HG02759 (cell line): Measurements from ENCODE around the gene GOLM1.
"Not testable (repeated sequence)": the region's sequence is repeated elsewhere in the genome, so short reads cannot be mapped to it uniquely, and the experiment has no call there.

Source experiments
- ATAC-seq: cut with Tn5 transposase; IDR thresholded peaks from one replicate; pipeline ENCODE4 v1.9.1; 2021; ENCODE audit warnings: mild to moderate bottlenecking, moderate library complexity; ENCODE audit not compliant: unreplicated experiment

The GOLM1 gene

DNA sequence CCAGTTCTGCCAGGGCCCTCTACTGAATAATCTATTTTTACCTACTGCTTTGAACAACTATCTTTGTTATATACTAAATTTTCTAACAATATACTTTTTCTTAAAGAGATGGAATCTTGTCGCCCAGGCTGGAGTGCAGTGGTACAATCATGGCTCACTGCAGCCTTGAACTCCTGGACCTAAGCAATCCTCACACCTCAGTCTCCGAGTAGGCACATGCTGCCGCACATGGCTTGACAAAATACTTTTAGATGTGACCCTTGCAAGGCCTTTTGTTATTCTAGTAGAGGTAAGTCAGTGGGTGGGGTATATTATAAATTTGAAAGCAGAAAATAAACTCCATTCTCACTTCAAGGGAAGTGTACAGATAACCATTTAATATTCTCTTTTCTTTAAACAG, 7.9 kb downstream of the GOLM1 start:
- no peak for ATAC-seq

DNA sequence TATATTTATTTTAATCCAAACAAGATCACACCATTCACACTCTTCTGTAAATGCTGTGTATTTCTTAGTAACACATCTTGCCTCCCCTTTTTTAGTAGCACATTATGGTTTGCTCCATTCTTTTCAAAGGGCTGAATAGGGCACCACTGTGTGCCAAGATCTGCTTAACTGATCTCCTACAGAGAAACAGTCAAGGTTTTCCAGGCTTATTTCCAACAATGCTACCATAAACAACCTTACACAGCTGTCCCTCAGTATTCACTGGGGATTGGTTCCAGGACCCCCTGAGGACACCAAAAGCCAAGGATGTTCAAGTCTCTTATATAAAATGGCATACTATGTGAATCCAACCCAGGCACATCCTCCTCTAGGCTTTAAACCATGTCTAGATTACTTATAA, 16.5 kb downstream of the GOLM1 start:
- ATAC-seq = no peak

DNA sequence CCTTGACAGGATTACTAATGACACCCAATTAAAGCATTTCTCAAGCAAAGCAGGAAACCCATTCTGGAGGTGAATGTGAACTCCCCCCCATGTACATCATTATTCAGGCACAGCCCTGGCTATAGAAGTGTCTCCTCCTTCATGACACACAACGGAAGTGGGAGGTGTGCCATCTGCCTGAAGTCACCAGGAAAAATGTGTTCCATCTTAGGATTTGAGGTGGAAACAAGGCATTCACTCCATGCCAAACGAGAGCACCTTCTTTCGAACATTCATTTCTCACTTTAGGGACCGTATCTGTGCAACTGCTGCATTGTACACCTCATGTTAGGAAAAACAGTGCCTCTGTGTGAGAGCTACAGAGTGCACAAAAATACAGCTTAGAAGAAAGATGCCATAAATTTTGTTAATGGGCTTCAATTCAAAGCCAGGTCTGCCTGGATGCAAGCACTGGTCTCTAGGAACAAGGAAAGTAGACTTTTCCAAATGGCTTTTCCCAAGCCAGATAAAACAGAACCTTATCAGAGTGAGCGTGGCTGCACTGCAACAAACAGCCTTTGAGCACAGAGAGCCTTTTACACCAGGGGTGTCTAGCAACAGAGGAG, 19.4 kb downstream of the GOLM1 start:
- no peak for ATAC-seq

DNA sequence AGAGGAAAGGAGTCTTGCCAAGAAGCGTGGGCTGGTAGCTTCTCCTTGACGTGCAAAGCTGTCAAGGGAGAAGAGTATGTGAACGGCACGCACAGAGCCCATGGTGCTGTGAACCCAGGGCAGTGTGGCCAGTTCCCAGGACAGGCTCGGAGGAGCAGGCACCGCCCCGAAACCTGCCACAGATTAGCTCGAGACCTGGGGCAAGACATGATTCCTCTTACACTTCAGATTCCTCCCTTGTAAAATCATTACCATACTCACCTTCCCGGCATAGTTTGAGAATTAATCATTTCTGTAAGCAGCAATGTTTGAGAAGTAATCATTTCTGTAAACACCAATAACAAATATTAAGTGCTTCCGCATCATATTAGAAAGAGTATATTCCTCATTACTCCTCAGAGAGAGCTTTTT, 19.9 kb downstream of the GOLM1 start:
- no peak for ATAC-seq

DNA sequence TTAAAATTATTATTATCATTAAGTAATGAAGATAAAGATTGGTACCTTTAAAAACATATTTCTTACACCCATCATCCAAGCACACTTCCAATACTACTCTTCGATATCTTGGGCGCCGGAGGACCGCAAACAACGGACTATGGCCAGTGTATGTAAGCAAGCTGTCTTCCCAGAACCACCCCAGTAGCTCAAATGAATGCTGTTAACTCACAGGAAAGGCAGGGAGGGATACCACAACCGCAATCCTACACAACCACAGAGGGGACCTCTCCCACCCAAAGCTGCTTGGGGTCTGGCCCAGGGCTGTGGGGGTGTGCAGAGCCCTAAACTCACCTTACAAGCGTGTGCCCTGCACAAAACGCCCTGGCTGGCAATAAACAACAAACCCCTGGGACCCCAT, 20.6 kb downstream of the GOLM1 start:
- no peak for ATAC-seq

DNA sequence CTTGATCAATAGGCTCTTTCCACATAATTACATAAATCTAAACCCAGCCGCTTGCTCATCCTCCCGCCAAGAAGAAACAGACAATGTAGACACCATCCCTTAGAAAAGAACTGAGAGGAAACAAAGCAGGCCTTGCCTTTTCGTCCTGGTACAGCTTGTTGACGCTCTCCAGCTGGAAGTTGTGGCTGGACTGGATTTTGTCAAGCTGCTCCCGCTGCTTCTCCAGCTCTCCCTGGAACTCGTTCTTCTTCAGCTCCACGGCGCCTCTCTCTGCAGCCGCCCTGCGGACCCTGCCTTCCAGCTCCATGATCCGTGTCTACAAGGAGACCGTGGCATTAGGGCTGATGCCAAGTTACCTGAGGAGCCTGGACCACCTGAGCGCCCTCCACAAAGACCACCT, 22.1 kb downstream of the GOLM1 start:
- no peak for ATAC-seq

DNA sequence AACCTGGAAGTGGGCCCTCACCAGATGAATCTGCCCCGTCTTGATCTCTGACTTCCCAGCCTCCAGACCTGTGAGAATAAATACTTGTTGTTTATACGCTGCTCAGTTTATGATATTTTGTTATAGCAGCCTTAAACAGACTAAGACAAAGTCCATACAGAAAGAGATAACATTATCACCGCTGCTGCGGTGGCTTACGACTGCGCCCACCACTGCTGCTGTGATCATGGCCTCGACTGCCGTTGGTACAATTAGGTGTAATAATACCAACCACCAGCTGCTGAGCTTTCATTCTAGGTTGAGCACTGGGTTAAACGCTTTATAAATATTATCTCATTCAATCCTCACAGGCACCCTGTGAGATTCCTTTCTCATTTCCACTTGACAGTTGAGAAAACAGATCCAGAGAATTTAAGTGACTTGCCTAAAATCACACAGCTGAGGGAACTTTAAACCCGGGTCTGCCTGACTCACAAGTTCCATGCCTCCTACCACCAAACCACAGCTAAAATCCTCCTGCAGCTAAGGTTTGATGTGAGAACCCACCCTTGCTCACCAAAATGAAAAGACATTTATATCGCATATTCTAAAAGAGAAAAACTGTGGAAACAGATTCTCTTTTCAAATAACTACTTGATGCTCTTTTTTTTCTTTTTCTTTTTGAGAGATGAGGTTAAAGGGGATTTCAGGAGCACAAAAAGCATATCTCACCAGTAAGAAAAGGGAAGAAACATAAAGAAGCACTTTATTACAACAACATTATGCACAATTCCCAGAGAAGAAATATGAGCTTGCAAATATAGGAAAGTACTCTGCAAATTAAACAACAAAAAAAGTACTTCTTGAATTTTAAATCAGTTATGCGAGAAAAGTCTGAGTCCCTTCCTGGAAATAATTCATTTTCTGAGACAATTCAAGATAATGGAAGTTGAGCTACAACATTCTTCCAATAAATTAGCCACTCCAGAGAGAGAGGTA, 23.9 kb downstream of the GOLM1 start:
- no peak for ATAC-seq

DNA sequence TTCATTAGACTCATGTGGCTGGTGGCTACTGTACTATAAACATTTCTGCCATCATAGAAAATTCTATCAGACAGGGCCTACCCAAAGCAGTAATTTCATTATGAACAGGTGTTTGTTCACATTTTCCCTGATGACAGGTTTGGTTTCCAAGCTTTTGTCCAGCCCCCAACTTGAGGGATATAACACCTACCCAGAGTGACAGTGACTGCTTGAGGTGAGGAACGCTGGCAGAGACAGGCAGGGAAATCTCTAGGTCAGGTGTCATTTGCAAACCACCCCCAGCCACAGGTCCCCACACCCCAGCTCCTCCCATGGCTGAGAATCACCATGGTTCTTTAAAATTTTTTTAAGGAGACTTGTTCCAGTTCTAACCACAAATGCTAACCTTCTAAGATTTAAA, 25.5 kb downstream of the GOLM1 start:
- ATAC-seq = no peak

DNA sequence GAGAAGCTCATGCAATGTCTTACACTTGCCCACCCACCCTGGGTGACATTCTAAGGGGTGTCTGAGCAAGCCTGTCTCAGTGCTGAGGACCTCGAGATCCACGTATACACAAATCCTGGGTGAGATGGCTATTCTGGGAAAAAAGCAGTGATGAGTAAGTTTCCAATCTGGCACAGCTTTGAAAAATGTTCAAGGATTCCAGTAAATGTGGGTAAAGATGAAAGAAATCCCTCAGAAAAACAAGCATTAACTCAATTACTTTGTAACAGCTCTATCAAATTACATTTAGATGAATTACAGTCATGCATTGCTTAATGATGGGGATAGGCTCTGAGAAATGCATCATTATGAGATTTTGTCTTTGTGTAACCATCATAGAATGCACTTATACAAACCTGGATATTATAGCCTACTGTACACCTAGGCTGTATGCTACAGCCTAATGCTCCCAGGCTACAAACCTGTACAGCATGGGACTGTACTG, 26.9 kb downstream of the GOLM1 start:
- ATAC-seq = no peak

DNA sequence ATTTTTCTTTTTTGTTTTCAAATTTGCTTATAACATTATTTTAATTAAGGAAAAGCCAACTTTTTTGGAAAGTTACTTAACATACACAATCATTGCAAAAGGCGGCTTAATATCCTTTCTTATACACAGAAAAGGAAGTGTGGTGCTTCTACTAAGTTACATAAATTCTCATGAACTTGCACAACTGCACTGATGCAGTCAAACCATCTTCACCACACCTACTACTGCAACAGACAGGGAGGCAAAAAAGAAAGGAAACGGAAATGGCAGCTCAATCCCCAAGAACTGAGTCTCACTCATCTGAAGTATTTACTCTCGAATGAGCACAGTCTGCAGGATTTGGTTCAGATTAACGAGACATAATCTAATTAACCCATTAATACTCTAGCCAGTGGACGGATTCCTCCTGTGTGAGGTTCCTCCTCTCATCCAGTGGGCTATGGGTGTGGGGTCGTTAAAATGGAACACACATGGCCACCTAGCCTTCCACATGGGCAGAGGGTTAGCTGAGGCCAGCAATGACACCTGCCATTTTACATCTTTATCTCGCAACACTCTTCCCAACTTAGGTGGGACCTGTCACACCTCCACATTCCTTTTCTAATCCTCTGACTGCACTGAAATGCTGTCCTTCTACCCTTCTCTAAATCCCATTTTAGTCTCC, 30.0 kb downstream of the GOLM1 start:
- ATAC-seq = no peak

DNA sequence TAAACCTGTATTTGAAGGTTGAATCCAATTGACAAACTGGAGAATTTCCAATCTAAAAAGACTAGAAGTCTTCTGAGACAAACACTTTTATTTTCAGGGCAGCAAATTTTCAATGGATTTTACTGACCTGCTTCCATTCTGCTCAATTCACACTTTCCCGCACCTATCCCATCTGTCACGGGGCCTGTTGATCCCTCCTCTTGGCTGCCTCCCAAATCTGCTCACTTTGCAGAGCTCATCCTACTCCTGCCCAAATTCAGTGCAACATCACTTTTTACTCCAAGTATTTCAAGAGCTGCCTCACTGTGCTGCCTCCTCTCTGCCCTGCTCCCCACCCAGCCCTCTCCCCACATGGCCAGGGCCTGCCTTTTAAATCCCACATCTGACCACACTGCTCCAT, 35.1 kb downstream of the GOLM1 start:
- ATAC-seq = no peak

DNA sequence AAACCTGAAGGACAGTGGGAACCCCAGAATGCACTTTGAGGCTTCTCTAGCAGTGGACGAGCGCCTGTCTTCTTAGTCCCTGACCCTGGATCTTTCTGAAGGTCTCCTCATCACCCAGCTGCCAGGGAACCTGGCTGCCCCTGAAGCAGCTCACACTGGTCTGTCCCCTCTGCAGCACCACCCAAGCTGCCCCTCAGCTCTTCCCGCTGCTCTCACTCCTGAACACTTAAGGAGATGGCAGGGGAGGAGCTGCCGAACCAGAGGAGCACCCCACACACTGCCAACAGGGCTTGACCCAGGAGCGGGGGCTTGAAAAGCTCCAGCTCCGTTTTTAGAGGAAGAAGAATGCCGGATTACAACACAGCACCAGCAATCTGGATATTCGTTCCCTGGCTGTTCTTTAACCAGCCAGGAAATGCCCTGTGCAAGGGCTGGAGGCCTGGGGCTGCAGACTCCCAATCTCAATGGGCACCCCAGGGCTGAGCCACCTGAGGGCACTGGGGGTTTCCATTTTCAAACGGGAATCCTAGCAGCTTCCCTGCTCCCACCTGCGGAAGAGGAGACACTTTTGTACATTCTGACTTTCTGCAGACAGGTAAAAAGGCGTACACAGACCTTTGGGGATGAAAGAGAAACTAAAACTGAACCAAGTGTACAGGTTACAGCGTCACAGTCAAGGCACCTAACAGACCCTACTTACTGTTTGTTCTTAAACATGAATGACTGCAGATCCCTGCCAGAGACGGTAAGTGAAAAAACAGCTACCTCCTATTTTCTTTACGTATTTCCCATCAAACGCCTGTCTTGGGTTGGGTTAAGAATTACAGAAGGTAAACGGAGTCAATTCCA, 36.3 kb downstream of the GOLM1 start:
- ATAC-seq = no peak

DNA sequence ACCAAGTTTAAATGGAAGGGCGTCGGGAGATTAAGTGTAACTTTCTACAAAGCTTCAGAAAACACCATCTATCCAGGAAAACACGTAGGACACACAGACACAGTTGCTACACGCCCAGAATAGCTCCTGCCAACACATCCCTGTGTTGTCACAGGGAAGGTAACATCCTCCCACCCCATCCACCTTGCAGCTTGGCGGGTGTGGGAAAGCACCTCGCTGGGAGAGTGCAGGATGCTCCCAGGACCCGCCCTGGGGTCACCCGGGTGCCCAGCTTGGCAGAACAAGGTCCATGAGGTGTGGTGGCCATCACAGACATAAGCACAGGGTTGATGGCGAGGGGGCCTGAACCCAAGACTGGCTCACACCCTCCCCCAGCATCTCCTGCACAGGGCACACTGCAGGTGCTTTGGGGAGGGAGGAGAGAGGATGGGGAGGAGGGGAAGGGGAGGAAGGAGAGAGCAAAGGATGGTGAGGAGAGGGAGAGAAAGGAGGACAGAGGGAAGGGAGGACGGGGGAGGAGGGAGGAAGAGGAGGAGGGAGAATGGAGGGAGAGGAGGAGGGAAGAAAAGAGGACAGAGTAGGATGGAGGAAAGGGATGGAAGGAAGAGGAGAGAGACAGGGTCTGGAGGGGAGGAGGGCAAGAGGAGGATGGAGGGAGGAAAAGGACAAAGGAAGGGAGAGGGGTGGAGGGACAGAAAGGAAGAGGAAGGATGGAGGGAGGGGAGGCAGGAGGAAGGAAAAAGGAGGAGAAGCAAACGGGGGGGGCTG, 37.2 kb downstream of the GOLM1 start:
- ATAC-seq = no peak

DNA sequence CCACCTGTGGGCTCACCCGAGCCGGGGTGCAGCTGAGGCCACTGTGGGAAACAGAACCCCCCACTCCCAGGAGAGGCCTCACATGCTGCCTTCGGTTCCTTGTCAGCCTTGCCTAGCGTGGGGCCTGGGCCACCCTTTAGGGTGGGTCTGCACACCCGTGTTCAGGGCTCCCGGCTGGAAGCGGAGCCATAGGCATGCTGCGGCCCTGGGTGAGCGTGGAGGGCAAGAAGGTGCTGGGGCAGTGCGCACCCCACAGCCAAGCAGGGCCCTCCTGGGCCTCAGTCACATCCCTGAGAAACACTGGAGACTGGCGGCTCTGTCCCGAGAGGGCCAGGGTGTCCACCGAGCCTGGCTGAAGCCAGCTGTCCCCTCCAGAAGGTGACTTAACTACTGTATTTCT, 41.9 kb downstream of the GOLM1 start:
- ATAC-seq = no peak

DNA sequence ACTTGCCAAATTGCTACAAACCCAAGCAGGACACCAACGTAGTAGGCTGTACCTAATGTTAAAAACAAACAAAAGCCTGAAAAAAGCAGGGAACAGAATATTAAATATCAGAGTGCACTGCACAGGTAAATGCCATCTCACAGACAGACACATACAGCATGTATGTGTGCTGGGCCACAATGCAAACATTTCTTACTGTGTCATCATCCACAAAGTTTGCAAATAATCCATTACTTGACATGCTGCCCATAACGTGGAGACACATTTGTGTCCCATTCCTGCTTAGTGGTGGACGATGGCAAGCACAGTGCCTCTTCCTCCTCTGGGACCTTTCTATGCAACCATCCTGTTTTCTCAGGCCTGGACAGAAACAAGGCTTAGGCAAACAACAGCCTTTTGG, 44.7 kb downstream of the GOLM1 start:
- no peak for ATAC-seq

DNA sequence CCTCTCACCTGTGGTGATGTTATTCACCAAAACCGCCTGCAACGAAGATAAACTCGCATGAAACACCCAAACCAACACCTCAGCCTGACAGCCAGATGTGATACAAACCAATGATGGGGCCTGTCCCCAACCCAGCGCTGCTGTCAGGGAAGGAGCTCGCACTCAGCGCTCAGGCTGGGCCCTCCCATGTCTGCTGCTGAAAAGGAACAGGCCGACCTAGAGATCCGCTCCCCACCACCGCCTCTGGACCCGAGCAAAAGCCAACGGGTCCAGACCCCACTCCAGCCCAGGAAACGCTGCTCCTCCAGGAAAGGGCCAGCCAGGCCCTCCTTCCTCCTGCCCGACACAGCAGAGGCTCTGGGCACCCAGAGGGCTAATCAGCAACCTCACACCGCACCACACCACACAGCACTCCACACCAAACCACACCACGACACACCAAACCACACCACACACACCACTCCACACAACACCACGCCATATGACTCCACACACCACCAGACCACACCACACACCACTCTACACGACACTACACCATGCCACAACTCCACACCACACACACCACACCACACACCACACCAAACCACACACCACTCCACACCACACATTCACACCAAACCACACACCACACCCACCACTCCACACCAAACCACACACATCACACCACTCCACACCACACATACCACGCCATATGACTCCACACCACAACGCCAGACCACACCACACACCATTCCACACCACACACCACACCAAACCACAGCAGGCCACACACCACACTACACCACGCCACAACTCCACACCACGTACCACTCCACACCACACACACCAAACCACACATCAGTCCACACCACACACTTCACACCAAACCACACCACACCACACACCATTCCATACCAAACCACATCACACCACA, 46.5 kb downstream of the GOLM1 start:
- no peak for ATAC-seq

DNA sequence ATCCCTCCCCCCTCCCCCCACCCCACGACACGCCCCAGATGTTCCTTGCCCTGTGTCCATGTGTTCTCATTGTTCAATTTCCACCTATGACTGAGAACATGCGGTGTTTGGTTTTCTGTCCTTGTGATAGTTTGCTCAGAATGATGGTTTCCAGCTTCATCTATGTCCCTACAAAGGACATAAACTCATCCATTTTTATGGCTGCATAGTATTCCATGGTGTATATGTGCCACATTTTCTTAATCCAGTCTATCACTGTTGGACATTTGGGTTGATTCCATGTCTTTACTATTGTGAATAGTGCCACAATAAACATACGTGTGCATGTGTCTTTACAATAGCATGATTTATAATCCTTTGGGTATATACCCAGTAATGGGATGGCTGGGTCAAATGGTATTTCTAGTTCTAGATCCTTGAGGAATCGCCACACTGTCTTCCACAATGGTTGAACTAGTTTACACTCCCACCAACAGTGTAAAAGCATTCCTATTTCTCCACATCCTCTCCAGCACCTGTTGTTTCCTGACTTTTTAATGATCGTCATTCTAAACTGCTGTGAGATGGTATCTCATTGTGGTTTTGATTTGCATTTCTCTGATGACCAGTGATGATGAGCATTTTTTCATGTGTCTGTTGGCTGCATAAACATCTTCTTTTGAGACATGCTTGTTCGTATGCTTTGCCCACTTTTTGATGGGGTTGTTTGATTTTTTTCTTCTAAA, 51.2 kb downstream of the GOLM1 start:
- not testable (repeated sequence) for ATAC-seq

DNA sequence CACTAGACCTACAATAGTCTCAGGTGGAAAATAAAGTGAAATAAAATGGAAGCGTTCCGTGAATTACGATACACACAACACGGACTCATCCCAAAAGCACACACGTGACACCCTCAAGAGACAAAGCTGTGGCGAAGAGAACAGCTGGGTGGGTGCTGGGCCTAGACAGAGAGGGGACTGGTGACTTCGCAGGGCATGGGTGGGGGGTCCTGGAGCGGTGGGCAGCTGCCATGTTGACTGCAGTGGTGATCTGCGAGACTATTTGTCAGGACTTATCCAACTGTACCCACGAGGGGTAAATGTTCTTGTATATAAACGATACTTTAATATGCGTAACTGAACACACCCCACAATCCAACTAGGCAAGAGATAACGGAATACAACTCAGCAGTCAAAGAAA, 52.0 kb downstream of the GOLM1 start:
- no peak for ATAC-seq
